ENCODE results near the gene UEVLD.

Gene UEVLD

DNA sequence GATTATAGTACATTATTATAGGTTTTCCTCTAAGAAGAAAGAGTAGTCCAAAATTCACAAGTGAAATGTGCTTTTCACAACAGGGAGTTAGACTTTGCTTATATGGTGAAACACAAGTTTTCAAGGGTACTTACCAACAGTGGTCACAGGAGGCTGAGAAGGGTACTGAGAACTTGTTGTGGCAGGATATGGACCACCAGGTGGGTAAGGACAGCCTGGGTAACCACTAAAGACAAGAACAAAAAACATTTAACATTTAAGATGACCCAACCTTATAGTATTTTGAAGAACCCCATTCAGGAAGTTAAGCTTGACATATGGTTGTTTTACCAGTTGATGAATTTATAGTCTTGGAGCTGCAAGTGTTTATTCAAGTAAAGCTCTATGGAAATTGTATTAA, 86.2 kb downstream of the UEVLD start:
- Histone ChIP-seq H3K9me2 (replicated peaks; ENCODE audit: low read depth, low read length) (no peaks in the 10 kb centered on the region), H4K20me1 (ENCODE audit: insufficient read depth, low read length, poor library complexity, severe bottlenecking) (no peaks in the 10 kb centered on the region), H3K4me2 (ENCODE audit: low read depth, low read length, poor library complexity, severe bottlenecking) (no peak overlapping the region), H3K27me3 (ENCODE audit: insufficient read depth, low read length, poor library complexity, severe bottlenecking) (no peaks in the 10 kb centered on the region), H3K9ac (ENCODE audit: low read depth, low read length, poor library complexity, severe bottlenecking) (no peak overlapping the region), H3K9me3 (ENCODE audit: insufficient read depth, low read depth, low read length) (no peaks in the 10 kb centered on the region), H3K79me2 (ENCODE audit: insufficient read depth, low read length) (no peaks in the 10 kb centered on the region), H2AFZ (ENCODE audit: low read length) (no peak overlapping the region), H3K4me1 (ENCODE audit: insufficient read depth, low read length, poor library complexity, severe bottlenecking) (peaks cover 3% of the 10 kb centered on the region), H3K36me3 (ENCODE audit: insufficient read depth, low read length) (peaks cover 50% of the 10 kb centered on the region), H3K4me3 (ENCODE audit: low read length, poor library complexity, severe bottlenecking) (no peak overlapping the region), H3F3A (ENCODE audit: low read depth) (no peaks in the 10 kb centered on the region)
- TF ChIP-seq CTCF (conservative IDR thresholded peaks at IDR 0.05; ENCODE audit: low read length) (no peak), EZH2phosphoT487 (IDR thresholded peaks at IDR 0.05; ENCODE audit: borderline replicate concordance) (no peak)

GRCh38 chr11:18501629-18502028, 86.9 kb downstream of the UEVLD start:
- H3K4me3 ChIP-seq (ENCODE audit: low read length, poor library complexity, severe bottlenecking): no peak overlapping the region
- peaks cover 56% of the 10 kb centered on the region for H3K36me3 ChIP-seq (ENCODE audit: insufficient read depth, low read length)
- H3K4me1 ChIP-seq (ENCODE audit: insufficient read depth, low read length, poor library complexity, severe bottlenecking): peaks cover 3% of the 10 kb centered on the region
- no peaks in the 10 kb centered on the region for H3K9me2 ChIP-seq (replicated peaks; ENCODE audit: low read depth, low read length)
- TF ChIP-seq CTCF (conservative IDR thresholded peaks at IDR 0.05; ENCODE audit: low read length) (no peak), EZH2phosphoT487 (IDR thresholded peaks at IDR 0.05; ENCODE audit: borderline replicate concordance) (no peak)
- no peaks in the 10 kb centered on the region for H3F3A ChIP-seq (ENCODE audit: low read depth)
- H3K27me3 ChIP-seq (ENCODE audit: insufficient read depth, low read length, poor library complexity, severe bottlenecking): no peaks in the 10 kb centered on the region
- H3K9ac ChIP-seq (ENCODE audit: low read depth, low read length, poor library complexity, severe bottlenecking): no peak overlapping the region
- no peak overlapping the region for H3K4me2 ChIP-seq (ENCODE audit: low read depth, low read length, poor library complexity, severe bottlenecking)
- H2AFZ ChIP-seq (ENCODE audit: low read length): no peak overlapping the region
- no peaks in the 10 kb centered on the region for H4K20me1 ChIP-seq (ENCODE audit: insufficient read depth, low read length, poor library complexity, severe bottlenecking)
- no peaks in the 10 kb centered on the region for H3K9me3 ChIP-seq (ENCODE audit: insufficient read depth, low read depth, low read length)
- H3K79me2 ChIP-seq (ENCODE audit: insufficient read depth, low read length): no peaks in the 10 kb centered on the region

DNA sequence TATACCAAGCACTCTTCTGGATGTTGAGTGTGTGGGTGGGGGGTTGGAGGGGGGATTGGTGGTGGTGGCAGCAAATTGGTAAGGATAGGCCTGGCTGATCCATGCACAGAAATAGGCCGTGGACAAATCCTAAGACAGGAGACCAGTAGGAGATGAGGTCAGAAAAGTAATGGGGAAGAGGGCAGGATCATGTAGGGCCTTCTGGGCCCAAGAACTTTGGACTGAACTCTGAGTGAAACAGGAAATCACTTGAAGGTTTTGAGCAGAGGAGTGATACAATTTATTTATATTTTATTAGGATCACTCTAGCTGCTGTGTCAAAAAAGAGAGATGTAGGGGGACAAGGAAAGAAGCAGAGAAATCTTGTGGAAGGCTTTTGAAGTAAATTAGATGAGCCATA, 90.5 kb downstream of the UEVLD start:
- no peaks in the 10 kb centered on the region for H3K79me2 ChIP-seq (ENCODE audit: insufficient read depth, low read length)
- H3K4me3 ChIP-seq (ENCODE audit: low read length, poor library complexity, severe bottlenecking): no peak overlapping the region

More for the DNA sequence above, 90.5 kb downstream of the UEVLD start:
- H3K9me2 ChIP-seq (replicated peaks; ENCODE audit: low read depth, low read length): no peaks in the 10 kb centered on the region
- no peak overlapping the region for H3K9ac ChIP-seq (ENCODE audit: low read depth, low read length, poor library complexity, severe bottlenecking)
- peaks cover 66% of the 10 kb centered on the region for H3K36me3 ChIP-seq (ENCODE audit: insufficient read depth, low read length)
- no peak overlapping the region for H3K4me2 ChIP-seq (ENCODE audit: low read depth, low read length, poor library complexity, severe bottlenecking)
- H2AFZ ChIP-seq (ENCODE audit: low read length): no peak overlapping the region
- H3K4me1 ChIP-seq (ENCODE audit: insufficient read depth, low read length, poor library complexity, severe bottlenecking): peaks cover 3% of the 10 kb centered on the region
- no peaks in the 10 kb centered on the region for H3F3A ChIP-seq (ENCODE audit: low read depth)
- TF ChIP-seq EZH2phosphoT487 (IDR thresholded peaks at IDR 0.05; ENCODE audit: borderline replicate concordance) (no peak), CTCF (conservative IDR thresholded peaks at IDR 0.05; ENCODE audit: low read length) (no peak)
- no peaks in the 10 kb centered on the region for H3K9me3 ChIP-seq (ENCODE audit: insufficient read depth, low read depth, low read length)
- no peaks in the 10 kb centered on the region for H3K27me3 ChIP-seq (ENCODE audit: insufficient read depth, low read length, poor library complexity, severe bottlenecking)
- no peaks in the 10 kb centered on the region for H4K20me1 ChIP-seq (ENCODE audit: insufficient read depth, low read length, poor library complexity, severe bottlenecking)

Measured in Loucy (cell line).